NCI-H1048 (cell line): ENCODE results near the gene PTPRF.

ENCODE experiments used
- DNase-seq: peaks from one replicate; lab custom pipeline; 2025; lab: John Stamatoyannopoulos, UW

The PTPRF gene

GRCh38 chr1:43608827-43609226 lies 78.1 kb downstream of the PTPRF start:
- no peak for DNase-seq

DNA sequence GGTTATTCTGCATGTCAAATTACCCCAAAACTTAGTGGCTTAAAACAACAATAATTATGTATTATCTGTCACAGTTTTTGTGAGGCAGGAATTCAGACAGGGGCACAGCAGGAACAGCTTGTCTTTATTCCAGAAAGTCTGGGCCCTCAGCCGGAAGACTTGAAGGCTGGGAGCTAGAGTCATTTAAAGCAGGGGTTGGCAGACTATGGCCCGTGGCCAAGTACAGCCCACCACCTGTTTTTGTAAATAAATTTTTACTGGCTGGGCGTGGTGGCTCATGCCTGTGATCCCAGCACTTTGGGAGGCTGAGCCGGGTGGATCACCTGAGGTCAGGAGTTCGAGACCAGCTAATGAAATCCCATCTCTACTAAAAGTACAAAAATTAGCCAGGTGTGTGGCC lies 79.7 kb downstream of the PTPRF start:
- no peak for DNase-seq

GRCh38 chr1:43611950-43612349 lies 81.3 kb downstream of the PTPRF start:
- no peak for DNase-seq

DNA sequence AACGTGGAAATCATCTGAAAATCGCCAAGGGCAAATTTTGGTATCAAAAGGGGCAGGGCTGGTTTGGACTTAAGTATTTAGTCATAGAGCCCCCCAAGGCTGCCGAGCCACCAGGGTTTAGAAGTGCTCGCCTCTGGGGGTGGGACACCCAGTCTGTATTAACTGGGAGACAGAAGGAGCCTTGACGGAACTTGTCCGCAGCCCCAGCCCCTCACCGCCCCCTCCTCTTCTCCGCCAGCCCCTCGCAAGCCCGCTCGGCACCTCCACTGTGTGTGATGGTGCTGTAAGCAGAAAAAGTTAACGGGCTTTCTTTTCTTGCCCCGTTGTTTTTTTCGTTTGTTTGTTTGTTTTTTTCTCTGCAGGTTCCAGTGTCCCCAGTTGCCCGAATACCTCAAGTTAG lies 81.7 kb downstream of the PTPRF start:
- DNase-seq: no peak

DNA sequence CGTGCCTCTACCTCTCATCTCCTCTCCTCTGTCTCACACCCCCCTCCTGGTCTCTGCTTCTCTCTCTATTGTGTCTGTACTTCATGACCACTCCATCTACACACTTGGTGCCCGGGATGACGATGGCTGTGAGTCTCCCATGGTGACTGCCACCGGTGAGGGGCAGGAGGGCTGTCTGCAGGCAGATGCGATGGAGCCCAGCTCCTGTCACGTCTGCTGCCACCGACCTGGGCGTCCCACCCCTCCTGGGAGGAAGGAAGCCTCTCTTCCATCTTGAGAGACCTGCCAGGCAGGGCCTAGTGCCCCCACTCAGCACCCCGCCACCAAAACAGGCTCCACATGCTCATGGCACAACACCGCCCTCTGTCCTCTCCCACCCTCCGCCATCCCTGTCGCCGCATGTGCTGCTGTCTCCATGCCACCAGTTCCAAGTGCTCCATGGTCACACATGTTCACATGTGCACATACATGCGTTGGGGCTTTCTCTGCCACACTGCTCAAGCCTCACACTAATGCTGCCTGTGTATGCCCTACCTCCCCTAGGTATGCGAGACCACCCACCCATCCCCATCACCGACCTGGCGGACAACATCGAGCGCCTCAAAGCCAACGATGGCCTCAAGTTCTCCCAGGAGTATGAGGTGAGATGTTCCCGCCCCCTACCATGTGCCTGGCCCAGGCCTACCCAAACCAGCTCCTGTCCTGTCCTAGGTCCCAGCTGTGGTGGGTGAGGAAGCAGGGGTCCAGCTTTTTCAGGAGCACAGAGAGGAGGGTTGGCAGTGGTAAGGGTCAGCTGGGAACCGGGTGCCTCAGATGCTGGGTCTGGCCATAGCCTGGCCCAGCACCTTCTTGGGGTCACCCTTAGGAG lies 82.6 kb downstream of the PTPRF start:
- DNase-seq: no peak

GRCh38 chr1:43614211-43614610 lies 83.5 kb downstream of the PTPRF start:
- DNase-seq: no peak

GRCh38 chr1:43614891-43615290 lies 84.2 kb downstream of the PTPRF start:
- DNase-seq: no peak

DNA sequence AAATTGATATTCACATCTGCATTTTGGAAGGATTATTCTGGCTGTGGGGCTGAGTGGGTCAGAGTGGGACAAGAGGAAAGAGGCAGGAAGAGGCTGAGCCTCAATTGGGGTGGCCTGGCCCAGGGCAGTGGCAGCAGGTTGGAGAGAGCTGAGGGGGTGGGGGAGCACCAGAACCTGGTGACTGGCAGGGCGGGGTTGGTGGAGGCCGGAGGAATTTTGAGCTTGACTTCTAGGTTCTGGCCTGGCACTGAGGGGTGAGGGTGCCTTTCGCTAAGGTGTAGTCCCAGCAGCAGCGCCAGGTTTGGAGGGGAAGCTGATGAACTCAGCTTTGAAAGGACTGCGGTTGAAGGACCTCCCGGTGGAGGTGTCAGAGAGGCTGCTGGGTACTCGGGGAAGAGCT lies 85.7 kb downstream of the PTPRF start:
- DNase-seq: no peak

GRCh38 chr1:43617011-43617410 lies 86.3 kb downstream of the PTPRF start:
- no peak for DNase-seq

DNA sequence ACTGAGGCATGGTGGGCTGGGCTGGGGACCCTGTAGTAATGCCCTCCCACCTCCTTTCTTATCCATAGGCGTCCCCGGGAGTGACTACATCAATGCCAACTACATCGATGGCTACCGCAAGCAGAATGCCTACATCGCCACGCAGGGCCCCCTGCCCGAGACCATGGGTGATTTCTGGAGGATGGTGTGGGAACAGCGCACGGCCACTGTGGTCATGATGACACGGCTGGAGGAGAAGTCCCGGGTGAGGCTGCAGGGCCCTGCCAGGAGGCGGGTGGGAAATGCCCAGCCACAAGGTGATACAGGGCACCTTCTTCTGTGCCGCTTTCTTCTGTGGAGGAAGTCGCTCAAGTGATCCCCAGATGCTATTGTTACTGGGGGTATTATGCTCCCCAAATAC lies 87.0 kb downstream of the PTPRF start:
- no peak for DNase-seq

DNA sequence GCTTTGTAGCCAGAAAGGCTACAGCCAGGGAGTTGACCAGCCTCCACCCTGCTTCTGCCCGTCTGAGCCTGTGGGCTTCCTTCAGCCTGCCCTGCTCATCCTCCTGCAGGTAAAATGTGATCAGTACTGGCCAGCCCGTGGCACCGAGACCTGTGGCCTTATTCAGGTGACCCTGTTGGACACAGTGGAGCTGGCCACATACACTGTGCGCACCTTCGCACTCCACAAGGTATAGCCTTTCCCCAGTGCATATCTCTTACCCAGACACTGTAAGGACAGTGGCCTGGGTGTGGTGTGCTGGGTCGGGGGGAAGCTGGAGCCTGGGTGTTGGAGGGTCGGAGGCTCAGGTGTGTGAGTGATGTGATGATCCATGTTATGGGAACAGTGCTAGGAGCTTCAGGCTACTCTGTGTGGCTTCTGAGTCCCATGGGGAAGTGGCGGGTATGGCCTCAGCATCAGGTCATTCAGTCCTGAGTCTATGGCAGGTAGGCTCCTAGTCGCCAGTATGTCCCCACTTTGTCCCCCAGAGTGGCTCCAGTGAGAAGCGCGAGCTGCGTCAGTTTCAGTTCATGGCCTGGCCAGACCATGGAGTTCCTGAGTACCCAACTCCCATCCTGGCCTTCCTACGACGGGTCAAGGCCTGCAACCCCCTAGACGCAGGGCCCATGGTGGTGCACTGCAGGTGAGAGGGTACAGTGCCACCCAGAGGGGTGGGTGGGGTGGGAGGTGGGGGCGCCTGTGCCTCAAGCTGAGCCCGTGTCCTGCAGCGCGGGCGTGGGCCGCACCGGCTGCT lies 88.0 kb downstream of the PTPRF start:
- no peak for DNase-seq

DNA sequence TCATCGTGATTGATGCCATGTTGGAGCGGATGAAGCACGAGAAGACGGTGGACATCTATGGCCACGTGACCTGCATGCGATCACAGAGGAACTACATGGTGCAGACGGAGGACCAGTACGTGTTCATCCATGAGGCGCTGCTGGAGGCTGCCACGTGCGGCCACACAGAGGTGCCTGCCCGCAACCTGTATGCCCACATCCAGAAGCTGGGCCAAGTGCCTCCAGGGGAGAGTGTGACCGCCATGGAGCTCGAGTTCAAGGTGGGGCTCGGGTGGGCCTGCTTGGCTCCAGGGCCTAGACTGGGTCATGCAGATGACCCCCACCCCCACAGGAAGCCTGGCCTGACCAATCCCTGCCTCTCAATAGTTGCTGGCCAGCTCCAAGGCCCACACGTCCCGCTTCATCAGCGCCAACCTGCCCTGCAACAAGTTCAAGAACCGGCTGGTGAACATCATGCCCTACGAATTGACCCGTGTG lies 88.7 kb downstream of the PTPRF start:
- no peak for DNase-seq

DNA sequence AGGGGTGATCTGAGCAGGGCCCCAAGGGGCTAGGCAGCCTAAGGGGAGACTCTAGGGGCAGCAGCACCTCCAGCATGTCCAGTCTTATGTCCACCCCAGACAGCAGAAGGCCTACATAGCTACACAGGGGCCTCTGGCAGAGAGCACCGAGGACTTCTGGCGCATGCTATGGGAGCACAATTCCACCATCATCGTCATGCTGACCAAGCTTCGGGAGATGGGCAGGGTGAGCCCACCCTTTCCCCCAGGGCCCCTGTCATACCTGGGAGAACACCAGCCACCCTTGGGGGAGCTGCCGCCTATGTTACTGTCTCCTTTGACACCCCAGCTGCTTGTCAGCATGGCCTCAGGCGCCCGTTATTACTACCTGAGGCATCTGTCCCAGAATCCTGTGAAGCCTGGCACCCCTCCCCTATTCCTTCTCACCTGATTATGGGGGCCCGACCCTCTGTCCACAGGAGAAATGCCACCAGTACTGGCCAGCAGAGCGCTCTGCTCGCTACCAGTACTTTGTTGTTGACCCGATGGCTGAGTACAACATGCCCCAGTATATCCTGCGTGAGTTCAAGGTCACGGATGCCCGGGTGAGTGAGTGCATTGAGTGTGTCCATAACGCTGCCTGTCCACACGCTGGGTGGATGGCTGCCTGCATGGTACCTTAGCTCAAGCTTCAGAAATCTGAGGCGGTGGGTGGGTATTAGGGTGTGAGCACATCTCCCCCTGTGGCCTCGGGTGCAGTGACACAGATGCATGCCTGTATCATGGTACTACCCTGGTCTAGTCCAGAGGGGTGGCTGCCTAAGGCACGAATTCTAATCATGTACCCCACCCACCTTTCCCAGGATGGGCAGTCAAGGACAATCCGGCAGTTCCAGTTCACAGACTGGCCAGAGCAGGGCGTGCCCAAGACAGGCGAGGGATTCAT lies 89.6 kb downstream of the PTPRF start:
- DNase-seq: no peak

DNA sequence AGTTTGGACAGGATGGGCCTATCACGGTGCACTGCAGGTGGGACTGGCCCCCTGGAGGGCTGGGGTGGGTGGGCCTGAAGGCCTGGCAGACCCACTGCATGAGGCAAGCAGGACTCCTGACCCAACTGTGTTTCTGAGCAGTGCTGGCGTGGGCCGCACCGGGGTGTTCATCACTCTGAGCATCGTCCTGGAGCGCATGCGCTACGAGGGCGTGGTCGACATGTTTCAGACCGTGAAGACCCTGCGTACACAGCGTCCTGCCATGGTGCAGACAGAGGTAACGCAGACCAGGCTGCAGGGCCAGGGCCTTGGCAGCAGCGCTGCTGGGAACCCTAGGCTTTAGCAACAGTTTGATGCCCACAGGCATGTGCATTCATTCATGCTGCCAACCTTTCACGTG lies 90.3 kb downstream of the PTPRF start:
- DNase-seq: no peak

DNA sequence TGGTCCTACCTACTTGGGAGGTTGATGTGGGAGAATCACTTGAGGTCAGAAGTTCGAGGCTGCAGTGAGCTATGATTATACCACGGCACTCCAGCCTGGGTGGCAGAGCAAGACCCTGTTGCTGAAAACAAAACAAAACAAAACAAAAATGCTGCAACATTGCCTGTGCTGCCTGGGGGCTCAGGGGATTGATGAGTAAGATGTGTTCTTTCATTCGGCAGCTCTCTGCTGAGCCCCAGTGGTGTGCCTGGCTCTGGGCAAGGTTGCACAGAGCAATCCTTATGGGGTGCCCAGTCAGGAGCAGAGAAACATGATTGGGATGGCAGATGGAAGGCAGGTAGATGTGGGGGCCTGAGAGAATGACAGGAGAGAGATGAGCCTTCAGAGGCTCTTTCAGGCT lies 90.7 kb downstream of the PTPRF start:
- no peak for DNase-seq

GRCh38 chr1:43621861-43622260 lies 91.2 kb downstream of the PTPRF start:
- DNase-seq: no peak

GRCh38 chr1:43622471-43622870 lies 91.8 kb downstream of the PTPRF start:
- DNase-seq: no peak

DNA sequence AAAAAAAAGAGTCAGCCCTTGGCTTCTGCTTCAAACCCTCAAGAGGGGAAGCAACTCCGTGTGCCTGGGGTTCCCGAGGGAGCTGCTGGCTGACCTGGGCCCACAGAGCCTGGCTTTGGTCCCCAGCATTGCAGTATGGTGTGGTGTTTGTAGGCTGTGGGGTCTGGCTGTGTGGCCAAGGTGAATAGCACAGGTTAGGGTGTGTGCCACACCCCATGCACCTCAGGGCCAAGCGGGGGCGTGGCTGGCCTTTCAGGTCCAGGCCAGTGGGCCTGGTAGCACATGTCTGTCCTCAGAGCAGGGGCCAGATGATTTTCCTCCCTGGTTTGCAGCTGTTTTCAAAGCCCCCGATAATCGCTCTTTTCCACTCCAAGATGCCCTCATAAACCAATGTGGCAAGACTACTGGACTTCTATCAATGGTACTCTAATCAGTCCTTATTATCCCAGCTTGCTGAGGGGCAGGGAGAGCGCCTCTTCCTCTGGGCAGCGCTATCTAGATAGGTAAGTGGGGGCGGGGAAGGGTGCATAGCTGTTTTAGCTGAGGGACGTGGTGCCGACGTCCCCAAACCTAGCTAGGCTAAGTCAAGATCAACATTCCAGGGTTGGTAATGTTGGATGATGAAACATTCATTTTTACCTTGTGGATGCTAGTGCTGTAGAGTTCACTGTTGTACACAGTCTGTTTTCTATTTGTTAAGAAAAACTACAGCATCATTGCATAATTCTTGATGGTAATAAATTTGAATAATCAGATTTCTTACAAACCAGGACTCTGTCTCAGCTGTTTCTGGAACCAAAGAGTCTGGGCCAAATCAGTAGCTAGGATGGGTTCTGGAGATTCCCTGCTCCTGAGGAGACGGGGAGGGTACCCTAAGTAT lies 92.5 kb downstream of the PTPRF start:
- no peak for DNase-seq

DNA sequence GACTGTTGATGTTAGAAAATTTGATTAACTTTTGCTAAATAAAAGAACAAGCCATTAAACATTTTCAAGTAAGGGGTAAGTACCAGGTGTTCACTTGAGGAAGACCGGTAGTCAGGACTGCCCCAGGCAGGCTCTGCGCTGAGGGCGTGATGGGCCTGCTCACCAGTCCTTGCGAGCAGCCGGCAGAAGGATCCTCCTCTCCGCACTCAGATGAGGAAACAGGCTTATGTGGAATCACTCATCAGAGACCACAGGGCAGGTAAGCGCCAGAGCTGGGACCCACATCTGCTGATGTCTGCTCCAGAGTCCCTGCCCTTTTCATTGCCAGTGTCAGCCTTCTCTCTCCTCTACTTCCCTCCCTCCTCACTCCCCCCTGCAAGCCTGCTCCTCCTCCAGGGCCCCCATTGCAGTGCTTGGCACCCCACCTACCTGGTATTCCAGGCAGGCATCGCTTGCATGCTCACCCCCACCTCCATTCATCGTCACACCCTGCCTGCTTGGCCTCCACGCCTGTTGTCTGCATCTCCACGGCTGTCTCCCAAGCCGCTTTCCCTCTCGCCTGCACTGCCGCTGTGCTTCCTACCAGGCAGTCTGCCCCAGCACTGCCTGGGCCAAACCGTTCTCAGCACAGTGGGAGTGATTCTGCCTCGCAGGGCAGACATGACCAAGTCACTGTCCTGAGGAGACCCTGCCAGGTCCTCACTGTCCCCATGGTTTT lies 94.5 kb downstream of the PTPRF start:
- no peak for DNase-seq

DNA sequence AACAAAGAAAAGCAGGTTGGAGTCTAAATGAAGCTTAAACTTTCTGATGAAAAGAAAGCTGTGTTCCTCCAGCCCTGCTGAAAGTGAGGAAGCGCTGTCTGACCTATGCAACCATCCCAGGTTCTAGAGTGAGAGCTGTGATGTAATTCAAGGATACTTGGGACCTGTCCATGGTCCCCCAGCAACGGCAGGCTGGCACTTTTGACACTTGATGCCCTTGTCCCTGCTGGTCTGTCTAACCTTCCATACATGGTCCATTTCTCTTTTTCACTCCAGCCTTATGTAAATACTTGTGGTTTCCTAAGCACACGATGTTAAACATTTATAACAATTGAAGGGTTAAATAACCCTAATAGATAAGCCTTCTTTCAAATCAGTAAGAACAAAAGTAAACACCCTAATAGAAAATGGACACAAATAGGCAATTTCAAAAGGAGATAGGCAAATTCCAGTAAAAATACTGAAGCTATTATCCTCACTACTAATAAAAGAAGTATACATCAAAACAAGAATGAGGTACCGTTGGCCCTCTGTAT lies 101.5 kb downstream of the PTPRF start:
- DNase-seq: no peak
